ENCODE measurements around the gene SCT. TPM values are rescaled to one million over a fixed set of nuclear protein-coding genes. Genes with fewer than 3 reads are reported as not detected.
A peak's percentile ranks its signal among the peaks of the same experiment; 100 is the strongest.

Gene SCT
- total and polyA plus RNA-seq, 2 of the 4 experiments (the other 2 are of a cell fraction): not detected

GRCh38 chr11:643849-644738 lies 17.1 kb upstream of the SCT start:
- intact Hi-C loops (cut with micrococcal nuclease): no loop called here
- H3K9me3 ChIP-seq (ENCODE audit: control insufficient read depth, insufficient read depth, low read length): no peaks in the 10 kb centered on the region
- TF ChIP-seq MAZ (IDR thresholded peaks at IDR 0.05; ENCODE audit: borderline replicate concordance, low read depth, low read length): no peak
- TF ChIP-seq RAD21 (IDR thresholded peaks at IDR 0.05; ENCODE audit: low read length): no peak
- no peak for TF ChIP-seq NFE2L2 (IDR thresholded peaks at IDR 0.05; ENCODE audit: low read depth, low read length)
- no peak for TF ChIP-seq RFX5 (IDR thresholded peaks at IDR 0.05; ENCODE audit: low read depth, low read length)
- no peak for TF ChIP-seq ELK1 (IDR thresholded peaks at IDR 0.05; ENCODE audit: borderline replicate concordance, low read depth, low read length)
- no peak for TF ChIP-seq CTCF (conservative IDR thresholded peaks at IDR 0.05; ENCODE audit: low read depth, low read length)
- TF ChIP-seq FOS (IDR thresholded peaks at IDR 0.05; ENCODE audit: low read depth, low read length): no peak
- no peak for TF ChIP-seq RCOR1 (IDR thresholded peaks at IDR 0.05; ENCODE audit: insufficient replicate concordance, low read length)
- no peak for TF ChIP-seq MXI1 (IDR thresholded peaks at IDR 0.05; ENCODE audit: borderline replicate concordance, low read depth, low read length)
- no peak for TF ChIP-seq USF2 (IDR thresholded peaks at IDR 0.05; ENCODE audit: low read depth, low read length)
- TF ChIP-seq POLR2A (IDR thresholded peaks at IDR 0.05; ENCODE audit: low read depth, low read length): no peak
- no peak for TF ChIP-seq CHD1 (IDR thresholded peaks at IDR 0.05; ENCODE audit: low read depth, low read length)
- TF ChIP-seq BHLHE40 (IDR thresholded peaks at IDR 0.05; ENCODE audit: low read depth, low read length): no peak
- no peak for TF ChIP-seq CEBPB (IDR thresholded peaks at IDR 0.05; ENCODE audit: low read depth, low read length)
- no peak for TF ChIP-seq SMC3 (IDR thresholded peaks at IDR 0.05; ENCODE audit: low read depth, low read length)

More at GRCh38 chr11:643849-644738, 17.1 kb upstream of the SCT start:
- H3K9ac ChIP-seq (ENCODE audit: low read depth, low read length): no peak overlapping the region
- H2BK20ac ChIP-seq (ENCODE audit: low read depth, low read length): no peak overlapping the region
- H4K8ac ChIP-seq (ENCODE audit: low read depth in 2 of 2, low read length in 2 of 2): no peak overlapping the region
- H3K18ac ChIP-seq (ENCODE audit: low read depth, low read length): no peak overlapping the region
- H3K4me2 ChIP-seq (ENCODE audit: low read depth, low read length): no peak overlapping the region
- no peak overlapping the region for H2BK120ac ChIP-seq (ENCODE audit: low read depth, low read length)
- no peak overlapping the region for H3K27ac ChIP-seq (ENCODE audit: insufficient read depth, low read length)
- H3K4me1 ChIP-seq (ENCODE audit: control insufficient read depth, insufficient read depth, low read length): no peaks in the 10 kb centered on the region
- no peak overlapping the region for H2AK5ac ChIP-seq (ENCODE audit: low read depth, low read length)
- H3K9me1 ChIP-seq (ENCODE audit: insufficient read depth, low read length): no peaks in the 10 kb centered on the region
- no peak overlapping the region for H2BK5ac ChIP-seq (ENCODE audit: low read depth, low read length, poor library complexity, severe bottlenecking)
- H3K27me3 ChIP-seq (ENCODE audit: control insufficient read depth, insufficient read depth, low read length): no peaks in the 10 kb centered on the region; the same call in 1 of the 2 replicates
- no TSS peak for BruUV-seq (replicated peaks)
- H4K91ac ChIP-seq (ENCODE audit: insufficient read depth, low read depth, low read length): no peak overlapping the region
- no peak overlapping the region for H3K23ac ChIP-seq (ENCODE audit: low read depth, low read length)
- dilution Hi-C loops (cut with HindIII; ENCODE audit: low sequenced_read_pairs, unreplicated experiment) (no loop called here), in situ Hi-C loops (cut with MboI; ENCODE audit: low sequenced_read_pairs) (no loop called here)
- H2AK9ac ChIP-seq (replicated peaks; ENCODE audit: low read depth, low read length, poor library complexity): peak overlapping the region; percentile 65
- DNase-seq: no peak
- no peak for ATAC-seq (ENCODE audit: low read depth)
- 77% methylated on average over 17 of the region's 50 CpGs; no CpG with 5 or more reads in 1 of the 2 experiments for WGBS, 2 experiments (ENCODE audit: extremely low coverage in 2 of 2, insufficient read length in 1 of 2)
- no peak overlapping the region for H3K56ac ChIP-seq (ENCODE audit: extremely low read depth, insufficient read depth, low read length)
- no peak overlapping the region for H2BK15ac ChIP-seq (ENCODE audit: low read depth, low read length)
- H3K79me1 ChIP-seq (ENCODE audit: low read depth in 1 of 2, low read length in 2 of 2): no peaks in the 10 kb centered on the region
- H2AFZ ChIP-seq (replicated peaks; ENCODE audit: low read length, poor library complexity): peak overlapping the region; percentile 23
- H3K36me3 ChIP-seq (ENCODE audit: control insufficient read depth, insufficient read depth, low read length): peaks cover 22% of the 10 kb centered on the region
- ChIA-PET POLR2A (ENCODE audit: unreplicated experiment) (no interaction called here), CTCF (no interaction called here)
- no peak overlapping the region for H3K4me3 ChIP-seq (ENCODE audit: insufficient read depth, low read depth, low read length)
- H4K5ac ChIP-seq (ENCODE audit: low read depth, low read length): no peak overlapping the region
- peaks cover 8% of the 10 kb centered on the region for H4K20me1 ChIP-seq (ENCODE audit: insufficient read depth, low read length)
- no peak overlapping the region for H3K4ac ChIP-seq (ENCODE audit: low read depth, low read length)
- H3K14ac ChIP-seq (replicated peaks; ENCODE audit: low read depth, low read length): no peak overlapping the region

Data from IMR-90 (cell line).